Kidney (tissue), 14 donors: ENCODE data around the gene PTPRM. TPM values are rescaled to one million over a fixed set of nuclear protein-coding genes. Genes with fewer than 3 reads are reported as not detected.

Source experiments
- DNase-seq, 5 donors: peaks; one replicate each; pipeline ENCODE4 v3.0.0-alpha.2; 2013 to 2020
- FAIRE-seq: peaks from 2 replicates; lab custom pipeline; 2012; peaks lifted over from hg19 to GRCh38; lab: Jason Lieb, UNC
- H3K27ac ChIP-seq, 2 donors: one replicate each; pipeline ENCODE4 v1.7.0; 2013; ENCODE audit warnings: low read depth in 2 of 2, low read length in 2 of 2, inconsistent platforms in 1 of 2
- H3K27me3 ChIP-seq: one replicate; pipeline ENCODE4 v1.7.1; 2013; ENCODE audit warnings: low read length, inconsistent platforms; ENCODE audit not compliant: control insufficient read depth, insufficient read depth
- H3K36me3 ChIP-seq, 3 donors: one replicate each; pipeline versions ENCODE4 v1.7.0 to v1.7.1; 2013; ENCODE audit warnings: low read length in 3 of 3, control low read depth in 1 of 3, inconsistent platforms in 1 of 3; ENCODE audit not compliant: insufficient read depth in 3 of 3, control insufficient read depth in 2 of 3
- H3K4me1 ChIP-seq, 3 donors: one replicate each; pipeline versions ENCODE4 v1.7.0 to v1.7.1; 2013; ENCODE audit warnings: low read length in 3 of 3, inconsistent platforms in 1 of 3, low read depth in 1 of 3; ENCODE audit not compliant: control insufficient read depth in 2 of 3, insufficient read depth in 2 of 3
- H3K4me3 ChIP-seq, 3 donors: one replicate each; pipeline versions ENCODE4 v1.7.0 to v1.8.1; 2013; ENCODE audit warnings: low read length in 3 of 3, control low read depth in 1 of 3, inconsistent platforms in 1 of 3
- H3K9ac ChIP-seq, 3 donors: one replicate each; pipeline versions ENCODE4 v1.7.0 to v1.7.1; 2013; ENCODE audit warnings: low read length in 3 of 3, control low read depth in 1 of 3, inconsistent platforms in 1 of 3
- H3K9me3 ChIP-seq, 3 donors: one replicate each; pipeline versions ENCODE4 v1.7.0 to v1.7.1; 2013; ENCODE audit warnings: low read length in 3 of 3, control low read depth in 1 of 3, inconsistent platforms in 1 of 3; ENCODE audit not compliant: control insufficient read depth in 2 of 3, insufficient read depth in 1 of 3
- CTCF ChIP-seq: IDR thresholded peaks from 3 replicates; pipeline ENCODE4 v1.5.1; 2012; ENCODE audit warnings: mild to moderate bottlenecking, moderate library complexity, borderline replicate concordance; ENCODE audit not compliant: insufficient read depth; ENCODE audit errors: extremely low read depth
- intact Hi-C: fragments of 100-400 bp; cut with DNase I; formaldehyde crosslinking; loops from one replicate; pipeline ENCODE4 v1.11.1; 2022
- polyA plus RNA-seq: library from polyadenylated mRNA; stranded (reverse); fragments of 350-450 nt; fragmentation: Illumina TruSeq; extraction: RNeasy Lipid Tissue Mini Kit (QIAGEN cat#74804); gene quantifications from one replicate; pipeline ENCODE4 v1.2.3, GENCODE V29; 2014; ENCODE audit warnings: low read depth, low replicate concordance; ENCODE audit not compliant: insufficient read depth
- total RNA-seq: library from RNA; stranded (reverse); fragmentation: NEBNext Ultra II Directional; extraction: Animal tissue kit (Norgen Biotek cat#: 25700); gene quantifications from one replicate; pipeline ENCODE4 v1.2.1, GENCODE V29; 2021
- donor health status: control.
- donor health status: control.
- donor health status: control.
- donor health status: control.
- donor health status: control.
- donor health status: DM: yes; HTN: yes; CAD: no.
- donor health status: Normal renal cell carcinoma (clear cell type).

The PTPRM gene
- total and polyA plus RNA-seq, 2 donors from 2014 or later: 52.4 to 98.9 TPM

- peaks cover 0 to 4% (median 0%) of the 10 kb centered on the region in 3 donors for H3K4me1 ChIP-seq
- no peak overlapping the region for H3K27ac ChIP-seq
- no peaks in the 10 kb centered on the region for H3K9me3 ChIP-seq
- H3K27me3 ChIP-seq: no peaks in the 10 kb centered on the region
- H3K9ac ChIP-seq: no peak overlapping the region
- intact Hi-C loops: no loop called here
- H3K36me3 ChIP-seq: no peaks in the 10 kb centered on the region
- TF ChIP-seq CTCF: no peak
- no peak overlapping the region for H3K4me3 ChIP-seq
- FAIRE-seq (no peak), DNase-seq (no peak)
Observed at GRCh38 chr18:8037296-8037695, 470.2 kb downstream of the PTPRM start.

GRCh38 chr18:8040021-8040420 lies 472.9 kb downstream of the PTPRM start:
- TF ChIP-seq CTCF: no peak
- FAIRE-seq (no peak), DNase-seq (no peak)
- H3K27ac ChIP-seq: no peak overlapping the region
- H3K4me3 ChIP-seq: no peak overlapping the region
- no peak overlapping the region for H3K9ac ChIP-seq
- H3K36me3 ChIP-seq: no peaks in the 10 kb centered on the region
- no peaks in the 10 kb centered on the region for H3K9me3 ChIP-seq
- H3K27me3 ChIP-seq: no peaks in the 10 kb centered on the region
- peaks cover 0 to 4% (median 0%) of the 10 kb centered on the region in 3 donors for H3K4me1 ChIP-seq
- intact Hi-C loops: no loop called here

- no peak overlapping the region for H3K27ac ChIP-seq
- no peak for DNase-seq
- H3K9me3 ChIP-seq: no peaks in the 10 kb centered on the region
- peaks cover 0 to 4% (median 0%) of the 10 kb centered on the region in 3 donors for H3K4me1 ChIP-seq
- intact Hi-C loops: no loop called here
- no peak overlapping the region for H3K4me3 ChIP-seq
- H3K9ac ChIP-seq: no peak overlapping the region
- TF ChIP-seq CTCF: no peak
- FAIRE-seq: no peak
- H3K27me3 ChIP-seq: no peaks in the 10 kb centered on the region
- H3K36me3 ChIP-seq: no peaks in the 10 kb centered on the region
Observed at GRCh38 chr18:8041526-8042111, 474.5 kb downstream of the PTPRM start.

GRCh38 chr18:8044004-8044403 lies 476.9 kb downstream of the PTPRM start:
- Histone ChIP-seq H3K27me3 (no peaks in the 10 kb centered on the region), H3K9ac (no peak overlapping the region), H3K9me3 (no peaks in the 10 kb centered on the region), H3K36me3 (no peaks in the 10 kb centered on the region), H3K4me3 (no peak overlapping the region), H3K27ac (no peak overlapping the region), H3K4me1 (peaks cover 0 to 4% (median 0%) of the 10 kb centered on the region in 3 donors)
- intact Hi-C loops: no loop called here
- no peak for TF ChIP-seq CTCF
- DNase-seq (no peak), FAIRE-seq (no peak)
